Measurements from ENCODE around the gene HNRNPC.

The HNRNPC gene

GRCh38 chr14:21200752-21201461 lies 68.3 kb downstream of the HNRNPC start:
- H3K4me3 ChIP-seq (ENCODE audit: low read depth, low read length) = no peak overlapping the region
- TF ChIP-seq, protein P1, sequence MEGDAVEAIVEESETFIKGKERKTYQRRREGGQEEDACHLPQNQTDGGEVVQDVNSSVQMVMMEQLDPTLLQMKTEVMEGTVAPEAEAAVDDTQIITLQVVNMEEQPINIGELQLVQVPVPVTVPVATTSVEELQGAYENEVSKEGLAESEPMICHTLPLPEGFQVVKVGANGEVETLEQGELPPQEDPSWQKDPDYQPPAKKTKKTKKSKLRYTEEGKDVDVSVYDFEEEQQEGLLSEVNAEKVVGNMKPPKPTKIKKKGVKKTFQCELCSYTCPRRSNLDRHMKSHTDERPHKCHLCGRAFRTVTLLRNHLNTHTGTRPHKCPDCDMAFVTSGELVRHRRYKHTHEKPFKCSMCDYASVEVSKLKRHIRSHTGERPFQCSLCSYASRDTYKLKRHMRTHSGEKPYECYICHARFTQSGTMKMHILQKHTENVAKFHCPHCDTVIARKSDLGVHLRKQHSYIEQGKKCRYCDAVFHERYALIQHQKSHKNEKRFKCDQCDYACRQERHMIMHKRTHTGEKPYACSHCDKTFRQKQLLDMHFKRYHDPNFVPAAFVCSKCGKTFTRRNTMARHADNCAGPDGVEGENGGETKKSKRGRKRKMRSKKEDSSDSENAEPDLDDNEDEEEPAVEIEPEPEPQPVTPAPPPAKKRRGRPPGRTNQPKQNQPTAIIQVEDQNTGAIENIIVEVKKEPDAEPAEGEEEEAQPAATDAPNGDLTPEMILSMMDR (IDR thresholded peaks at IDR 0.05; ENCODE audit: low read depth, low read length, missing control alignments) = no peak
- no peak for DNase-seq (ENCODE audit: low read depth)

DNA sequence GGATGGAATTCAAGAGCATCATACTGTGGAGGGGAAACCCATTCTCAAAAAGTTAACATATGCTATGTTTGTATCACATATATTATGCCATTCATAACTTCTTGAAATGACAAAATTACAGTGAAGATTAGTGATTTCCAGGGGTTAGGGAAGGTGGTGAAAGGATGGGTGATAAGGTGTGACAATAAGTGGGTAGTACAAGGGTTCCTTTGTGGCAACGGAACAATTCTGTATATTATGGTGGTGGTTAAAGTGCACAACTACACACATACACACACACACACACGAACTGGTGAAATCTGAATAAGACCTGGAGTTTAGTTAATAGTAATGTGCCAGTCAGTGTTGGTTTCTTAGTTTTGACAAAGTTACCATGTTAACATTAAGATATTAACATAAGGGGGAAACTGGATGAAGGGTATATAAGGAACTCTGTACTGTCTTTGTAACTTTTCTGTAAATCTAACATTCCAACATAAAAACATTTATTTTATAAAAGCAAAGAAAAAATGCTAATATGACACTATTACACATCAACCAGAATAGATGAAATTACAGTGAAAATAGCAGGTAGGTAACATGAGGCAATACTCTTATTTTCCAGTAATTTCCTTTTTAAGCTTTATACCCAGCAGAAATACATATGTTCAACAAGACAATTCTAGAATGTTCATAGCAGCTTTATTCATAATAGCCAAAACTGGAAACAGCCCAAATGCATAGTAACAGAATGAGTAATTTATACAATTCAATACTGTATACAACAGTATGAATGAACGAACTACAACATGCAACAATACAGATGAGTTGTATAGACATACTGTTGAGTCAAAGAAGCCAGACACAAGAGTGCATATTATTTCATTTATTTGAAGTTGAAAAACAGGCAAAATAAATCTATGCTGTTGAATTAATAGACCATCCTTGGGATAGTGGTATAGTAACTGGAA lies 69.4 kb downstream of the HNRNPC start:
- TF ChIP-seq, protein P1 (IDR thresholded peaks at IDR 0.05; ENCODE audit: low read depth, low read length, missing control alignments) = no peak
- no peak for DNase-seq (ENCODE audit: low read depth)
- H3K4me3 ChIP-seq (ENCODE audit: low read depth, low read length) = no peak overlapping the region

- H3K4me3 ChIP-seq (ENCODE audit: low read depth, low read length) = no peak overlapping the region
- DNase-seq (ENCODE audit: low read depth) = no peak
- TF ChIP-seq, protein P1 (IDR thresholded peaks at IDR 0.05; ENCODE audit: low read depth, low read length, missing control alignments) = no peak
Observed at GRCh38 chr14:21197418-21198205, 71.6 kb downstream of the HNRNPC start.

GRCh38 chr14:21194597-21194996 lies 74.6 kb downstream of the HNRNPC start:
- H3K4me3 ChIP-seq (ENCODE audit: low read depth, low read length) = no peak overlapping the region
- DNase-seq (ENCODE audit: low read depth) = no peak
- TF ChIP-seq, protein P1 (IDR thresholded peaks at IDR 0.05; ENCODE audit: low read depth, low read length, missing control alignments) = no peak

DNA sequence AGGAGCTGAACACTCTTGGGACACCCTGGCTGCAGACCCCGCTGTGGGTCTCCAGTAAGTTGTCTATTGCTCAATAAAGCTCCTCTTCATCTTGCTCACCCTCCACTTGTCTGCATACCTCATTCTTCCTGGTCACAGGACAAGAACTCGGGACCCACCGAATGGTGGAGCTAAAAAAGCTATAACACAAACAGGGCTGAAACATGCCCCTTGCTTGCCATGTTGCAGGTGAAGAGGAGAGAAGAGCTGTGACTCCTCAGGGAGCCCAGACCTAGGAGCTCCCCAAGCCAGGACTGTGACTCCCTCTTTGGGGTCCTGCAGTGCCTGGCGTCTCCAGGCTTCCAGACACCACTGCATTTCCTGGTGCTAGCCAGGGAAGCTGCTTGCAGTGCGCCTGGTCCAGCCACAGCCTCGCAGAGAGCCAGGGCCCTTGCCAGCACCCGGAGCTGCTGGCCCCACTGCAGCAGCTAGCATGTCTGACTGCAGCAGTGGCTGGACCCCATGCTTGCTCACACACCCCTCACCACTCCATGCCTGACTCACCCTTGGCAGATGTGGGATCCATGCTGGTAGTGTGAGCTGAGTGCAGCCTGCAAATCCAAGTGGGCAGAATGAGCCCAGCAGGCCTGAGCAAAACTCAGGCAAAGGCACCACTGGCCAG lies 76.2 kb downstream of the HNRNPC start:
- TF ChIP-seq, protein P1 (IDR thresholded peaks at IDR 0.05; ENCODE audit: low read depth, low read length, missing control alignments) = no peak
- H3K4me3 ChIP-seq (ENCODE audit: low read depth, low read length) = no peak overlapping the region
- no peak for DNase-seq (ENCODE audit: low read depth)

DNA sequence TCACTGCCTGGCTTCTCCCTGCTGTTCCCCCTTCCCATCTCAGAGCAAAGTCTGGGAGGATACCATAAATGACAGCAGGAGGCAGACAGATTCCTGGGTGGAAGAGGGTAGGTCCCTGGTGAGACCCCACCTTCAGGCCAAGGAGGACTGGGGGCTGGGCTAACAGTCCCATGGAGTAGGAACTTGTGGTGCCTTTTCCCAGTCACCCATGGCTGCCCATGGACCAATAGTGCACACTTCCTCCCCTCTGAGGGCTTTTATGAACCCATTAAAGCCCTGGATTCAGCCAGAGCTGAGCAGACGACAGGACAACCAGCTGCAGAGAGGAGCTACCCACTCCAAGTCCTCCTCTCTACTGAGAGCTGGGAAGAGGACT lies 76.8 kb downstream of the HNRNPC start:
- H3K4me3 ChIP-seq (ENCODE audit: low read depth, low read length) = no peak overlapping the region
- no peak for DNase-seq (ENCODE audit: low read depth)
- TF ChIP-seq, protein P1 (IDR thresholded peaks at IDR 0.05; ENCODE audit: low read depth, low read length, missing control alignments) = no peak

All from GM12864 (cell line).